IPS-20b (cell line): Measurements from ENCODE around the gene MATR3.

Experiments used
- H3K27ac ChIP-seq: one replicate; pipeline ENCODE4 v1.5.1; 2013; ENCODE audit warnings: low read length
- H3K27me3 ChIP-seq: 2 replicates; pipeline ENCODE4 v1.6.1; 2013; ENCODE audit warnings: mild to moderate bottlenecking, low read length, inconsistent platforms; ENCODE audit not compliant: insufficient read depth
- H3K36me3 ChIP-seq: 2 replicates; pipeline ENCODE4 v1.6.1; 2013; ENCODE audit warnings: low read depth, mild to moderate bottlenecking, inconsistent platforms, low read length, moderate library complexity; ENCODE audit not compliant: insufficient read depth
- H3K4me1 ChIP-seq: 2 replicates; pipeline ENCODE4 v1.6.1; 2013; ENCODE audit warnings: mild to moderate bottlenecking, control low read depth, inconsistent platforms, low read length, moderate library complexity; ENCODE audit not compliant: insufficient read depth
- H3K4me3 ChIP-seq: 2 replicates; pipeline ENCODE4 v1.5.1; 2013; ENCODE audit warnings: mild to moderate bottlenecking, low read length, inconsistent platforms
- H3K9ac ChIP-seq: 2 replicates; pipeline ENCODE4 v1.6.1; 2013; ENCODE audit warnings: low read depth, mild to moderate bottlenecking, inconsistent platforms, low read length, moderate library complexity
- H3K9me3 ChIP-seq: 2 replicates; pipeline ENCODE4 v1.6.1; 2013; ENCODE audit warnings: mild to moderate bottlenecking, low read depth, low read length, inconsistent platforms; ENCODE audit not compliant: insufficient read depth

Gene MATR3

GRCh38 chr5:139293202-139293506 is 386 bp upstream of the MATR3 start:
- no peaks in the 10 kb centered on the region for H3K9me3 ChIP-seq
- peaks cover 18% of the 10 kb centered on the region for H3K36me3 ChIP-seq
- H3K27ac ChIP-seq = no peak overlapping the region
- H3K9ac ChIP-seq = peak overlapping the region; percentile 99; the same call in 1 of the 2 replicates
- no peaks in the 10 kb centered on the region for H3K27me3 ChIP-seq
- peaks cover 20% of the 10 kb centered on the region for H3K4me1 ChIP-seq
- H3K4me3 ChIP-seq = peak overlapping the region; percentile 96; the same call in 1 of the 2 replicates

- H3K27me3 ChIP-seq = no peaks in the 10 kb centered on the region
- no peaks in the 10 kb centered on the region for H3K9me3 ChIP-seq
- H3K9ac ChIP-seq = peak overlapping the region; percentile 99
- peak overlapping the region; percentile 96 for H3K4me3 ChIP-seq
- H3K27ac ChIP-seq = peak overlapping the region; percentile 80
- H3K36me3 ChIP-seq = peaks cover 30% of the 10 kb centered on the region
- H3K4me1 ChIP-seq = peaks cover 31% of the 10 kb centered on the region
These were observed 1.0 kb downstream of the MATR3 start for GRCh38 chr5:139294374-139295165.

- H3K36me3 ChIP-seq = peaks cover 35% of the 10 kb centered on the region
- H3K27ac ChIP-seq = no peak overlapping the region
- peaks cover 31% of the 10 kb centered on the region for H3K4me1 ChIP-seq
- H3K9ac ChIP-seq = peak overlapping the region; percentile 99
- H3K9me3 ChIP-seq = no peaks in the 10 kb centered on the region
- peak overlapping the region; percentile 96 for H3K4me3 ChIP-seq
- H3K27me3 ChIP-seq = no peaks in the 10 kb centered on the region
These were observed 2.0 kb downstream of the MATR3 start for GRCh38 chr5:139295346-139296057.

- Histone ChIP-seq H3K27me3 (no peaks in the 10 kb centered on the region), H3K9ac (peak overlapping the region; percentile 57; the same call in 1 of the 2 replicates), H3K4me1 (peaks cover 31% of the 10 kb centered on the region), H3K27ac (no peak overlapping the region), H3K4me3 (peak overlapping the region; percentile 96), H3K36me3 (peaks cover 30% of the 10 kb centered on the region), H3K9me3 (no peaks in the 10 kb centered on the region)
These were observed 2.7 kb downstream of the MATR3 start for GRCh38 chr5:139296198-139296597.

- no peaks in the 10 kb centered on the region for H3K27me3 ChIP-seq
- H3K9me3 ChIP-seq = no peaks in the 10 kb centered on the region
- peaks cover 34% of the 10 kb centered on the region; the same call in 1 of the 2 replicates for H3K36me3 ChIP-seq
- peak overlapping the region; percentile 96 for H3K4me3 ChIP-seq
- H3K27ac ChIP-seq = no peak overlapping the region
- H3K9ac ChIP-seq = no peak overlapping the region; the same call in 1 of the 2 replicates
- H3K4me1 ChIP-seq = peaks cover 33% of the 10 kb centered on the region
These were observed 3.4 kb downstream of the MATR3 start for GRCh38 chr5:139296862-139297326.

- no peaks in the 10 kb centered on the region for H3K9me3 ChIP-seq
- peak overlapping the region; percentile 96 for H3K4me3 ChIP-seq
- peaks cover 34% of the 10 kb centered on the region for H3K4me1 ChIP-seq
- peaks cover 41% of the 10 kb centered on the region; the same call in 1 of the 2 replicates for H3K36me3 ChIP-seq
- no peak overlapping the region for H3K27ac ChIP-seq
- no peaks in the 10 kb centered on the region for H3K27me3 ChIP-seq
- peak overlapping the region; percentile 4; the same call in 1 of the 2 replicates for H3K9ac ChIP-seq
These were observed 4.0 kb downstream of the MATR3 start for GRCh38 chr5:139297439-139298133.

GRCh38 chr5:139298242-139298641 is 4.7 kb downstream of the MATR3 start:
- no peaks in the 10 kb centered on the region for H3K9me3 ChIP-seq
- no peaks in the 10 kb centered on the region for H3K27me3 ChIP-seq
- H3K27ac ChIP-seq = no peak overlapping the region
- H3K4me3 ChIP-seq = peak overlapping the region; percentile 96; the same call in 1 of the 2 replicates
- peak overlapping the region; percentile 26; the same call in 1 of the 2 replicates for H3K9ac ChIP-seq
- H3K4me1 ChIP-seq = peaks cover 34% of the 10 kb centered on the region
- H3K36me3 ChIP-seq = peaks cover 42% of the 10 kb centered on the region; the same call in 1 of the 2 replicates

GRCh38 chr5:139299486-139299885 is 5.9 kb downstream of the MATR3 start:
- no peak overlapping the region for H3K27ac ChIP-seq
- peak overlapping the region; percentile 26; the same call in 1 of the 2 replicates for H3K9ac ChIP-seq
- no peak overlapping the region for H3K4me3 ChIP-seq
- H3K27me3 ChIP-seq = no peaks in the 10 kb centered on the region
- H3K4me1 ChIP-seq = peaks cover 37% of the 10 kb centered on the region
- peaks cover 40% of the 10 kb centered on the region; the same call in 1 of the 2 replicates for H3K36me3 ChIP-seq
- H3K9me3 ChIP-seq = no peaks in the 10 kb centered on the region

- Histone ChIP-seq H3K4me1 (peaks cover 29% of the 10 kb centered on the region; the same call in 1 of the 2 replicates), H3K9me3 (no peaks in the 10 kb centered on the region)
These were observed 8.4 kb downstream of the MATR3 start for GRCh38 chr5:139301808-139302499.

GRCh38 chr5:139304391-139305324 is 11.1 kb downstream of the MATR3 start:
- peaks cover 11% of the 10 kb centered on the region; the same call in 1 of the 2 replicates for H3K4me1 ChIP-seq
- H3K27ac ChIP-seq = no peak overlapping the region
- no peaks in the 10 kb centered on the region for H3K9me3 ChIP-seq
- no peak overlapping the region for H3K4me3 ChIP-seq
- H3K9ac ChIP-seq = no peak overlapping the region; the same call in 1 of the 2 replicates
- H3K27me3 ChIP-seq = no peaks in the 10 kb centered on the region
- peaks cover 38% of the 10 kb centered on the region for H3K36me3 ChIP-seq

More at GRCh38 chr5:139301808-139302499, 8.4 kb downstream of the MATR3 start:
- H3K9ac ChIP-seq = no peak overlapping the region
- H3K36me3 ChIP-seq = peaks cover 30% of the 10 kb centered on the region; the same call in 1 of the 2 replicates
- H3K27me3 ChIP-seq = no peaks in the 10 kb centered on the region
- H3K4me3 ChIP-seq = no peak overlapping the region
- no peak overlapping the region for H3K27ac ChIP-seq
